ENCODE results near the gene WDFY3. TPM values are rescaled to one million over a fixed set of nuclear protein-coding genes. Genes with fewer than 3 reads are reported as not detected.
"Not testable (repeated sequence)": the region's sequence is repeated elsewhere in the genome, so short reads cannot be mapped to it uniquely, and the experiment has no call there.

WDFY3 gene
- total and polyA plus RNA-seq, 4 donors, result 7.5 to 229 (median 75.8) TPM

DNA sequence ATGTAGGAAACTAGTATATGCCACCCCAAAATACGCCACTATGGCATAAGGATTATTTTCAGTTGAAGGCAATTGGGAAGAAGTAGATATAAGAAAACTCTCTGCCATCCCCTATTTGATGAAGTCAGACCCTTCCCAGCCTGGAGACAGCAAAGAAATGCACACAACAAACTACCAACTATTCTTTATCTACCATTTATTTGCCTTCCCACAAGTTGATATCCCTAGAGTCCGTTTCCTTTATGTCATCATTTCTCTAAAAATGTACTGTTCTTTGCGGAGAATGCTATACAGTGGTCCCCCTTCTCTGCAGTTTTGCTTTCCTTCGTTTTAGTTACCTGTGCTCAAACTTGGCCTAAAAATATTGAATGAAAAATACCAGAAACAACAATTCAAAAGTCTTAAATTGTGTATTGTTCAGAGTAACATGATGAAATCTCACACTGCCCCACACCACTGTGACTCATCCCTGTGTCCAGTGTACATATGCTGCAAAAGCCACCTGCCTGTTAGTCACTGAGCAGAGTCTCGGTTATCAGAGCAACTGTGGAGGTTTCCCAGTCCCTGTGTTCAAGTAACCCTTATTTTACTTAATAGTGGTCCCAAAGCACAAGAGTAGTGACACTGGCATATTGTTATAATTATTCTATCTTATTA, 152.3 kb downstream of the WDFY3 start:
- no peak overlapping the region for H3K4me3 ChIP-seq
- H3K36me3 ChIP-seq (ENCODE audit: control insufficient read depth in 4 of 4, insufficient read depth in 4 of 4, low read length in 4 of 4), result peaks cover 4 to 28% (median 8%) of the 10 kb centered on the region in 4 donors
- no peaks in the 10 kb centered on the region for H3K27me3 ChIP-seq (ENCODE audit: control insufficient read depth in 3 of 3, insufficient read depth in 3 of 3, low read length in 2 of 3)
- WGBS, 2 donors, result 90 to 94% methylated on average over 5 of the region's 5 CpGs
- H3K9ac ChIP-seq (ENCODE audit: insufficient read depth in 1 of 2, low read length in 2 of 2), result no peak overlapping the region
- H3K9me3 ChIP-seq (ENCODE audit: control insufficient read depth in 4 of 4, insufficient read depth in 3 of 4, low read length in 3 of 4), result no peaks in the 10 kb centered on the region
- H3K27ac ChIP-seq (ENCODE audit: low read depth in 1 of 2, low read length in 1 of 2), result no peak overlapping the region
- peaks cover 0 to under 1% (median 0%) of the 10 kb centered on the region in 5 donors for H3K4me1 ChIP-seq (ENCODE audit: control insufficient read depth in 5 of 5, insufficient read depth in 5 of 5, low read length in 5 of 5)
- DNase-seq (no peak), ATAC-seq (ENCODE audit: insufficient read depth, low FRiP score) (no peak)
- TF ChIP-seq, protein P1, sequence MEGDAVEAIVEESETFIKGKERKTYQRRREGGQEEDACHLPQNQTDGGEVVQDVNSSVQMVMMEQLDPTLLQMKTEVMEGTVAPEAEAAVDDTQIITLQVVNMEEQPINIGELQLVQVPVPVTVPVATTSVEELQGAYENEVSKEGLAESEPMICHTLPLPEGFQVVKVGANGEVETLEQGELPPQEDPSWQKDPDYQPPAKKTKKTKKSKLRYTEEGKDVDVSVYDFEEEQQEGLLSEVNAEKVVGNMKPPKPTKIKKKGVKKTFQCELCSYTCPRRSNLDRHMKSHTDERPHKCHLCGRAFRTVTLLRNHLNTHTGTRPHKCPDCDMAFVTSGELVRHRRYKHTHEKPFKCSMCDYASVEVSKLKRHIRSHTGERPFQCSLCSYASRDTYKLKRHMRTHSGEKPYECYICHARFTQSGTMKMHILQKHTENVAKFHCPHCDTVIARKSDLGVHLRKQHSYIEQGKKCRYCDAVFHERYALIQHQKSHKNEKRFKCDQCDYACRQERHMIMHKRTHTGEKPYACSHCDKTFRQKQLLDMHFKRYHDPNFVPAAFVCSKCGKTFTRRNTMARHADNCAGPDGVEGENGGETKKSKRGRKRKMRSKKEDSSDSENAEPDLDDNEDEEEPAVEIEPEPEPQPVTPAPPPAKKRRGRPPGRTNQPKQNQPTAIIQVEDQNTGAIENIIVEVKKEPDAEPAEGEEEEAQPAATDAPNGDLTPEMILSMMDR (IDR thresholded peaks at IDR 0.05; ENCODE audit: control extremely low read depth, extremely low read depth), result no peak

DNA sequence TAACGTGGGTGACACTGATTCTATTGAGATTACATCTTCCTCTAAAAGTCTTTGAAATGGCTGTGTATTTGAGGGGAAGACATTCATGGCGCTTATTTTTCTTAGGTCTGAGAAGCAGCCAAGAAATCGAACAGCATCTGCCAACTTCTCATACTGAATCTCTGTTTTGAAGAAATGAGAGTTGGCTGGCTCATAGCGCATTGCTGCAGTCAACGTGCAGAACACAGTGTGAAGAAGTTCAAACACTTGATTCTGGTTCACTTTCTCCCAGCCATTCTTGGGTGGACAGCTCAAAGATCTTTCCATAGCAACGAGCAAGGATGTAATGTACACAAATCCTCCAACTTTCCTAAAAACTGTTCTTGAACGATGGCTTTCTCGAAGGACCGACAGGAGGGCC, 156.5 kb downstream of the WDFY3 start:
- Histone ChIP-seq H3K9me3 (ENCODE audit: control insufficient read depth in 4 of 4, insufficient read depth in 3 of 4, low read length in 3 of 4) (no peaks in the 10 kb centered on the region), H3K27ac (ENCODE audit: low read depth in 1 of 2, low read length in 1 of 2) (no peak overlapping the region), H3K4me1 (ENCODE audit: control insufficient read depth in 5 of 5, insufficient read depth in 5 of 5, low read length in 5 of 5) (peaks cover 0 to 5% (median 0%) of the 10 kb centered on the region in 5 donors), H3K36me3 (ENCODE audit: control insufficient read depth in 4 of 4, insufficient read depth in 4 of 4, low read length in 4 of 4) (peaks cover 5 to 16% (median 8%) of the 10 kb centered on the region in 4 donors), H3K4me3 (no peak overlapping the region), H3K27me3 (ENCODE audit: control insufficient read depth in 3 of 3, insufficient read depth in 3 of 3, low read length in 2 of 3) (no peaks in the 10 kb centered on the region), H3K9ac (ENCODE audit: insufficient read depth in 1 of 2, low read length in 2 of 2) (no peak overlapping the region)
- TF ChIP-seq, protein P1 (IDR thresholded peaks at IDR 0.05; ENCODE audit: control extremely low read depth, extremely low read depth), result no peak
- ATAC-seq (ENCODE audit: insufficient read depth, low FRiP score) (no peak), DNase-seq (peak; percentile 15 to 62 (median 54))
- WGBS, 2 donors, result 81 to 88% methylated on average over 9 of the region's 9 CpGs

DNA sequence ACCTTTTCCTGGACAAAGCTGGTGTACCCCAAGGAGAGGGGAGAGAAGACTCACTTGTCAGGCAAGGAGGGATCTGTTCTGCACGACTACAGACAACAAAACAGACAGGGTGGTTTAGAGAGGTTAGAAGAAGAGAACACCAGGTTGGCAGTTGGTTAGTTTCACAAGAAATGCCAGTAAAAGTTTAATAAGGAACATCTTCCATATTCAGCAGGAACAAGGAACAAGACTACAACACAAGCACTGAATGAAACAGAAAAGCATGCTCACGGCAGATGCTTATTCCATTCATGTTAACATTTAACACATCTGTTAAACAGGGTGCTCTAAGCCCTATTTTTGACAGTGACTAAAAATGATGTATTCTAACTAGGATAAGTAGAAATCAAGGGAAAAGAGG, 158.2 kb downstream of the WDFY3 start:
- no peak for DNase-seq
- Histone ChIP-seq H3K27me3 (ENCODE audit: control insufficient read depth in 3 of 3, insufficient read depth in 3 of 3, low read length in 2 of 3) (no peaks in the 10 kb centered on the region), H3K4me3 (no peak overlapping the region), H3K36me3 (ENCODE audit: control insufficient read depth in 4 of 4, insufficient read depth in 4 of 4, low read length in 4 of 4) (peaks cover 5 to 14% (median 8%) of the 10 kb centered on the region in 4 donors), H3K4me1 (ENCODE audit: control insufficient read depth in 5 of 5, insufficient read depth in 5 of 5, low read length in 5 of 5) (peaks cover 0 to 11% (median 0%) of the 10 kb centered on the region in 5 donors), H3K9me3 (ENCODE audit: control insufficient read depth in 4 of 4, insufficient read depth in 3 of 4, low read length in 3 of 4) (no peaks in the 10 kb centered on the region), H3K27ac (ENCODE audit: low read depth in 1 of 2, low read length in 1 of 2) (no peak overlapping the region), H3K9ac (ENCODE audit: insufficient read depth in 1 of 2, low read length in 2 of 2) (no peak overlapping the region)
- no peak for ATAC-seq (ENCODE audit: insufficient read depth, low FRiP score)
- TF ChIP-seq, protein P1 (IDR thresholded peaks at IDR 0.05; ENCODE audit: control extremely low read depth, extremely low read depth), result no peak
- 85 to 87% methylated on average over 2 of the region's 2 CpGs for WGBS, 2 donors

DNA sequence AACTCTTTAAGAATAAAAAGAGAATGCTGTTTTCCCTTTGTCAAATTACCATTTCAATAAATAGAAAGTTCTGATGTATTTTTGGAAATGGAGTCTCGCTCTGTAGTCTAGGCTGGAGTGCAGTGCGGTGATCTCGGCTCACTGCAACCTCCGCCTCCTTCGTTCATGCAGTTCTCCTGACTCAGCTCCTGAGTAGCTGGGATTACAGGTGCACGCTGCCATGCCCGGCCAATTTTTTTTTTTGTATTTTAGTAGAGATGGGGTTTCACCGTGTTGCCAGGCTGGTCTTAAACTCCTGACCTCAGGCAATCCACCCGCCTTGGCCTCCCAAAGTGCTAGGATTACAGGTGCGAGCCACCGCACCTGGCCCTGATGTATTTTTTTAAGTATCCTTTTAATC, 159.9 kb downstream of the WDFY3 start:
- 98% methylated on average over 11 of the region's 11 CpGs for WGBS, 2 donors
- H3K9ac ChIP-seq (ENCODE audit: insufficient read depth in 1 of 2, low read length in 2 of 2); H3K9me3 ChIP-seq (ENCODE audit: control insufficient read depth in 4 of 4, insufficient read depth in 3 of 4, low read length in 3 of 4); ATAC-seq (ENCODE audit: insufficient read depth, low FRiP score); H3K27ac ChIP-seq (ENCODE audit: low read depth in 1 of 2, low read length in 1 of 2); H3K4me3 ChIP-seq; DNase-seq; H3K27me3 ChIP-seq (ENCODE audit: control insufficient read depth in 3 of 3, insufficient read depth in 3 of 3, low read length in 2 of 3): not testable (repeated sequence)
- peaks cover 0 to 11% (median 0%) of the 10 kb centered on the region in 5 donors for H3K4me1 ChIP-seq (ENCODE audit: control insufficient read depth in 5 of 5, insufficient read depth in 5 of 5, low read length in 5 of 5)
- H3K36me3 ChIP-seq (ENCODE audit: control insufficient read depth in 4 of 4, insufficient read depth in 4 of 4, low read length in 4 of 4), result peaks cover 5 to 24% (median 9%) of the 10 kb centered on the region in 4 donors
